Esophagus squamous epithelium (tissue), 5 donors: ENCODE data around the gene MYOM3. TPM values are rescaled to one million over a fixed set of nuclear protein-coding genes. Genes with fewer than 3 reads are reported as not detected.

Experiments
- DNase-seq: peaks from one replicate; lab custom pipeline; 2025; lab: John Stamatoyannopoulos, UW
- H3K27ac ChIP-seq, 4 donors: fragments of 200-600 bp; sonication (generic); one replicate each; pipeline ENCODE4 v1.5.1; 2016 to 2019; ENCODE audit warnings: mild to moderate bottlenecking in 1 of 4
- H3K27me3 ChIP-seq, 4 donors: fragments of 200-600 bp; sonication (generic); 1 replicate in 3 of 4; 2 replicates in 1 of 4; pipeline versions ENCODE4 v1.5.1 to v1.6.0; 2017 to 2021; ENCODE audit warnings: antibody characterized with exemption in 1 of 4
- H3K36me3 ChIP-seq, 3 donors: fragments of 200-600 bp; sonication (generic); one replicate each; pipeline ENCODE4 v1.5.1; 2016 to 2019
- H3K4me1 ChIP-seq, 3 donors: fragments of 200-600 bp; sonication (generic); one replicate each; pipeline ENCODE4 v1.5.1; 2017 to 2019
- H3K4me3 ChIP-seq, 4 donors: fragments of 200-600 bp; sonication (generic); 1 replicate in 3 of 4; 2 replicates in 1 of 4; pipeline ENCODE4 v1.5.1; 2016 to 2019; ENCODE audit warnings: mild to moderate bottlenecking in 2 of 4, moderate library complexity in 1 of 4
- H3K9me3 ChIP-seq, 3 donors: fragments of 200-600 bp; sonication (generic); one replicate each; pipeline ENCODE4 v1.5.1; 2016 to 2019
- POLR2A ChIP-seq, 4 donors: fragments of 450-650 bp; IDR thresholded peaks; one replicate each; pipeline ENCODE4 v1.6.1; 2017; ENCODE audit warnings: antibody characterized with exemption in 4 of 4, mild to moderate bottlenecking in 4 of 4, moderate library complexity in 3 of 4
- WGBS, 2 donors: methylation state at CpG; one replicate each; pipeline ENCODE4 v1.1.5; 2018; 5-methylcytosine and 5-hydroxymethylcytosine counted together
- intact Hi-C: fragments of 100-400 bp; cut with DNase I; formaldehyde crosslinking; loops from one replicate; pipeline ENCODE4 v1.15.0; 2022
- total RNA-seq, 4 donors: library from RNA; depleted of rRNA; stranded (reverse); fragments of >200 nt; gene quantifications; one replicate each; pipeline ENCODE4 v1.1.0, GENCODE V29; 2016
- TF ChIP-seq, protein P1 (sequence below), 6 experiments: fragments of 450-650 bp in 4 of 6; fragments of 200-600 bp in 2 of 6; sonication (generic) in 2 of 6; IDR thresholded peaks; one replicate each; pipeline ENCODE4 v1.5.1; 2016 to 2019; ENCODE audit warnings: antibody characterized with exemption in 6 of 6, mild to moderate bottlenecking in 4 of 6, moderate library complexity in 4 of 6
- donor health status: DM: yes; HTN: yes; CAD: no.

MYOM3 gene
- total RNA-seq, 4 donors from 2014 or later, result 0.30 to 1.1 (median 0.56) TPM

DNA sequence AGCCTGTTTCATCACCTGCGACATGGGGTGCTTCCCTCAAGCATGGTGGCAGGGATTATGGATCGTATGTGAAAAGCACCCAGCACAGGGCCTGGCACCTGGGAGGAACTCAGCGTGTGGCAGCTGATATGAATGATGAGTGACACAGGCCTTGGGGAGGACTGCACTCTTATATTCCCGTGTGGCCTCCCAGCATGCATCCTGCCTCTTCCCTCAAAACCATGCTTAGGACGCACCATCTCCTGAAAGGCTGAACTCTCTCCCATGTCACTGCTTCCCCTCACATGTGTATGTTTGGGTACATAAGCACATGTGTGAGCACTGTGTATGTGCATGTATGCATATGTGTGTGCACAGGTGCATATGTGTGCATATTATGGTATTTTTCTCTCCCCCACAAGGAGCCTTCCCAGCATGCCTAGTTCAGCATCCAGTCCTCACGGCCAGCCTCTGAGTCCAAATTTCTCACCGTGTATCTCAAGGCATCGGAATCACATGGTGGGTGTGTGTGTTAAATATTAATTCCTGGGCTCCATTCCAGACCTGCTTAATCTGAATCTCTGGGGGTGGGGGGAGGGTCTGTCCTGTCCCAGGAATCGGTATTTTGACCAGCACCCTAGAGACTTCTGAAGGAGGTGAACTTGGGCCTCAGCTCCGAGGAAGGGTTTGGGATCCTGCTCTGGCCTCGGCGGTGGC is 12.8 kb downstream of the MYOM3 start:
- H3K4me3 ChIP-seq, result no peak overlapping the region
- TF ChIP-seq, protein P1, sequence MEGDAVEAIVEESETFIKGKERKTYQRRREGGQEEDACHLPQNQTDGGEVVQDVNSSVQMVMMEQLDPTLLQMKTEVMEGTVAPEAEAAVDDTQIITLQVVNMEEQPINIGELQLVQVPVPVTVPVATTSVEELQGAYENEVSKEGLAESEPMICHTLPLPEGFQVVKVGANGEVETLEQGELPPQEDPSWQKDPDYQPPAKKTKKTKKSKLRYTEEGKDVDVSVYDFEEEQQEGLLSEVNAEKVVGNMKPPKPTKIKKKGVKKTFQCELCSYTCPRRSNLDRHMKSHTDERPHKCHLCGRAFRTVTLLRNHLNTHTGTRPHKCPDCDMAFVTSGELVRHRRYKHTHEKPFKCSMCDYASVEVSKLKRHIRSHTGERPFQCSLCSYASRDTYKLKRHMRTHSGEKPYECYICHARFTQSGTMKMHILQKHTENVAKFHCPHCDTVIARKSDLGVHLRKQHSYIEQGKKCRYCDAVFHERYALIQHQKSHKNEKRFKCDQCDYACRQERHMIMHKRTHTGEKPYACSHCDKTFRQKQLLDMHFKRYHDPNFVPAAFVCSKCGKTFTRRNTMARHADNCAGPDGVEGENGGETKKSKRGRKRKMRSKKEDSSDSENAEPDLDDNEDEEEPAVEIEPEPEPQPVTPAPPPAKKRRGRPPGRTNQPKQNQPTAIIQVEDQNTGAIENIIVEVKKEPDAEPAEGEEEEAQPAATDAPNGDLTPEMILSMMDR (IDR thresholded peaks at IDR 0.05), result no peak
- no peak for TF ChIP-seq POLR2A (IDR thresholded peaks at IDR 0.05)
- H3K27me3 ChIP-seq, result no peaks in the 10 kb centered on the region
- H3K4me1 ChIP-seq, result peaks cover 0 to 16% (median 5%) of the 10 kb centered on the region in 3 donors
- WGBS, 2 donors, result 71 to 84% methylated on average over 5 to 8 of the region's 12 CpGs
- intact Hi-C loops, result no loop called here
- H3K27ac ChIP-seq, result no peak overlapping the region
- H3K9me3 ChIP-seq, result no peaks in the 10 kb centered on the region
- DNase-seq, result no peak
- H3K36me3 ChIP-seq, result no peaks in the 10 kb centered on the region

DNA sequence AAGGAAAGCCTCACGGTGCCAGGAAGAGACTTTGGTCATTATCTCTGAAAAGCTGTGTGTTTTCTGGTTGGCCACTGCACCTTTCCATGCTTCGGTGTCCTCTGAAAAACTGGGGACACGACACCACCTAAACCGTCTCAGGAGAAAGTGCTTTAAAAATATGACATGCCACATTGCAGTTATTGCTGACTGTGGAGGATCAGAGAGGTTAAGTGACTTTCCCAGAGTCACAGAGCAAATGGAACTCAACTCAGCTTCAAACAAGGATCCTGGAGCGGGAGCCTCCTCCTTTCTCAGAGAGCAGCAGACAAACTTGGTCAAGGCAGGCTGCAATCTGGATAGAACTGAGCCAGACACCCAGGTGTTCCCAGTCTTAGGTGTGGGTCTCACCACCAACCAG is 13.8 kb downstream of the MYOM3 start:
- peaks cover 0 to 10% (median 5%) of the 10 kb centered on the region in 3 donors for H3K4me1 ChIP-seq
- 91 to 98% methylated on average over 5 of the region's 5 CpGs for WGBS, 2 donors
- no peak for TF ChIP-seq POLR2A (IDR thresholded peaks at IDR 0.05)
- TF ChIP-seq, protein P1 (IDR thresholded peaks at IDR 0.05), result no peak
- DNase-seq, result no peak
- H3K4me3 ChIP-seq, result no peak overlapping the region
- no peaks in the 10 kb centered on the region for H3K9me3 ChIP-seq
- no peaks in the 10 kb centered on the region for H3K36me3 ChIP-seq
- H3K27me3 ChIP-seq, result no peaks in the 10 kb centered on the region
- no peak overlapping the region for H3K27ac ChIP-seq
- intact Hi-C loops, result no loop called here

DNA sequence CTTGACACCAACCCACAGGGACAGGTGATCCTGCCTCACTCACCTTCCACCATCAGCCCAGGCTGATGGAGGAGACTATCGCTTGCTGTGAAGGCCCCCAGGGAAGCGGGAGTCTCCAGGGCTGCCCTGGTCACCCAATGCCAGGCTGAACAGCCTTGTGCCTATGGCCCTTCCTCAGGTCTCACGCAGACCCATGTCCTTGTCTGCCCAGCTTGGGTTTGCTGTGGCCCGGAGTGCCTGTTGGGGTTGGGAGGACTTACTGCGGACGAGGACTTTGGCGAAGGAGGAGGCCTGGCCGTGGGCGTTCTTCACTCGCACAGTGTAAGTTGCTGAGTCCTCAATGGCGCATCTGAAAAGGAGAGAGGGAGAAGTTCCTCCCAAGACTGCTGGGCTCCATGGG is 14.3 kb downstream of the MYOM3 start:
- intact Hi-C loops, result no loop called here
- no peak overlapping the region for H3K4me3 ChIP-seq
- 80 to 93% methylated on average over 3 to 4 of the region's 11 CpGs for WGBS, 2 donors

DNA sequence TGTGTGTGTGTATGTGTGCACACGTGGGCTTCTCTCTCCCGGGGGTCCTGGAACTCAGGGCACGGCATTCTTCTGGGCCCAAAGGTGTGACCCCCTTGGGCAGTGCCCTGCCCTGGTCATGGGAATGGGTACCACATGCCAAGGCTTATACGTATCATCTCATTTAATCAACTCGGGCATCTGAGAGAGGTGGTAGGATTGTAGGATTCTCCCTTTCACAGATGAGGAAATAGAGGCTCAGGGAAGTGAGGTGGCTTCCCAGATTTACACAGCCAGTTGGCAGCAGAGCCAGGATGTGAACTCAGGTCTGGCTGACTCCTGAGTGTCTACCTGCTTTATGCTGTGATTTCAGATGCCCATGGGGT is 15.2 kb downstream of the MYOM3 start:
- Histone ChIP-seq H3K27me3 (no peaks in the 10 kb centered on the region), H3K36me3 (no peaks in the 10 kb centered on the region), H3K27ac (no peak overlapping the region), H3K4me3 (no peak overlapping the region), H3K4me1 (no peaks in the 10 kb centered on the region), H3K9me3 (no peaks in the 10 kb centered on the region)
- TF ChIP-seq POLR2A (IDR thresholded peaks at IDR 0.05), result no peak
- TF ChIP-seq, protein P1 (IDR thresholded peaks at IDR 0.05), result no peak
- intact Hi-C loops, result no loop called here
- DNase-seq, result no peak
- whole genome bisulfite sequencing, 2 donors, result 92% methylated on average over 2 of the region's 5 CpGs; no CpG with 5 or more reads in 1 of the 2 donors

More for the DNA sequence above, 14.3 kb downstream of the MYOM3 start:
- Histone ChIP-seq H3K4me1 (peaks cover 0 to 6% (median under 1%) of the 10 kb centered on the region in 3 donors), H3K27me3 (no peaks in the 10 kb centered on the region), H3K36me3 (no peaks in the 10 kb centered on the region), H3K27ac (no peak overlapping the region), H3K9me3 (no peaks in the 10 kb centered on the region)
- DNase-seq, result no peak
- TF ChIP-seq, protein P1 (IDR thresholded peaks at IDR 0.05), result no peak
- TF ChIP-seq POLR2A (IDR thresholded peaks at IDR 0.05), result no peak

DNA sequence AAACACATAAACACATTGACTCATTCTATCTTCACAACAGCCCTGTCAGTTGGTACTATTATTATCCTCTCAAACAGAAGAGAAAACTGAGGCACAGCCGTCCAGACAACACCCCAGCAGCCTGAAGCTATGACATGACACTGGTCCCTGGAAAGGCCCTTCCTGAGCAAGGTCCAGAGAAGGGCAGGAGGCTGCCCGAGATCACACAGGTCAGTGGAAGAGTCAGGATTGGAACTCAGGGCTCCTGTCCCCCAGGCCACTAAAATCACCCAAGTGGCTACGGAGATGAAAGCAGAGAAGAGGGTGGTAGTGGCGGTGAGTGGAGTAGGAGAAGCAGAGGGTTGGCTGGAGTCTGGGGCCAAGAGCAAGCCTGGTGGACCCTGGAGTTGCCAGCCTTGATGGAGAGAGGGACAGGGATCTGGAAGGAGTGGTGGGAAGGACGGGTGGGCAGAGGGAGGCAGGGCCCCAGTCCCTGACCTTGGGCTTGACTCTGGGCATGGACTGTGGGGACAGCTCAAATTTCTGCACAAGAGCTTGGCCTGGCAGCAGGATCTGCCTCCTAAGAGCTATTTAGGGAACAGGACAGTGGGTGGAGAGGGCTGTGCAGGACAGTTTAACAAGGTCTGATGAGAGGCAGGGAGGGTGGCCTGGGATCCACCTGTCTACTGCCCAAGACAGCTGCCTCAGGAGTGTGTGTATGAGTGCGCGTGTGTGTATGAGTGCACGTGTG is 15.8 kb downstream of the MYOM3 start:
- no peak for DNase-seq
- H3K27me3 ChIP-seq, result no peaks in the 10 kb centered on the region
- H3K36me3 ChIP-seq, result no peaks in the 10 kb centered on the region
- 85 to 88% methylated on average over 7 of the region's 8 CpGs for WGBS, 2 donors
- intact Hi-C loops, result no loop called here
- no peaks in the 10 kb centered on the region for H3K9me3 ChIP-seq
- TF ChIP-seq POLR2A (IDR thresholded peaks at IDR 0.05), result no peak
- TF ChIP-seq, protein P1 (IDR thresholded peaks at IDR 0.05), result no peak
- no peaks in the 10 kb centered on the region for H3K4me1 ChIP-seq
- H3K4me3 ChIP-seq, result no peak overlapping the region
- no peak overlapping the region for H3K27ac ChIP-seq
